GM18520 (cell line): ENCODE measurements around the gene CRACDL.

Experiments
- ATAC-seq: cut with Tn5 transposase; IDR thresholded peaks from one replicate; pipeline ENCODE4 v1.9.1; 2021; ENCODE audit not compliant: unreplicated experiment

Gene CRACDL

DNA sequence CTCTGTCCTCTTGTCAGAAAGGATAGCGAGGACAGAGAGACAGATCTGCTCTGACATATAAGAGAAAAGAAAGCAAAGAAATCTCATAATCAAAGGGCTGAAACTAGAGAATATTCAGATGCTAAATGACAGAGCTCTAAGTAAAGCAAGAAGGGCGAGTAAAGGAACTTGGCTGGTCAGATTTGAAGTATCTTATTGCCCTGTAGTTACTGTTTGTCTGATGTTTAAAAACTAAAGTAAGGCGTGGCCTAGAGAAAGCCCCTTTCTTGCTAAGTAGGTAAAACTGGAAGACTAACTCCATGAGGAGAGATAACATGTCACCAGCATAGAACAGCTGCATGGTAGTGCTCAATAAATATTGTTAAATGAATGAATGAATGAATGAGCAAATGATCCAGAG, 70.0 kb downstream of the CRACDL start:
- no peak for ATAC-seq

DNA sequence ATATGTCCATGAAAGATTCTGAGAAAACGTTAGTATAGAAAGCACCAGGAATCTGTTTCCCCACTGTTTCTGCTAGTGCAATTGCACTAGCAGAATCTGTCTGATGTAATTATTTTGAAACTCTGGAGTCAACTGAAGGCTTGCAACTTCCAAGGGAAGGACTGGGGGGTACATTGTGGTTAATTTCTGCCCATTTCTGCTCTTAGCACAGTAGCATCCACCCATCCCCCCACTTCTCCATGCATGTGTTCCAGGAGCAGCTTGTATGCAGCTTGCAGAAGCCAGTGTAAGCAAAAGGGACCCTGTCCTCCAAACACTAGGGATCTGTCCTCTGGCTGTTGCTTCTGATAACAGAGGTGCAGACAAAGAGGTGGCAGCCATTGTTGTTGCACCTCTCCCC, 74.4 kb downstream of the CRACDL start:
- no peak for ATAC-seq

DNA sequence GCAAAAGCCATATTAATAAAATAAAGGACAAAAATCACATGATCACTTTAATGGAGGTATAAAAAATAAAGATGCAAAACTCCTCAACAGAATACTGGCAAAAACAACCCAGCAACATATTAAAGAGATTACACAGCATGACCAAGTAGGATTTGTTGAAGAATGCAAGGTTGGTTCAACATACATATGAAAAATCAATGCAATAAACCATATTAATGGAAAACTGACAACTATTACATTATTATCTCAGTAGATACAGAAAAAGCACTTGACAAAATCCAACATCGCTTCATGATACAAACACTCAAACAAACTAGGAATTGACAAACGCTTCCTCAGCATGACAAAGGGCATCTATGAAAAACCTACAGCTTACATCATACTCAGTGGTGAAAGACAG, 76.7 kb downstream of the CRACDL start:
- ATAC-seq, result no peak

DNA sequence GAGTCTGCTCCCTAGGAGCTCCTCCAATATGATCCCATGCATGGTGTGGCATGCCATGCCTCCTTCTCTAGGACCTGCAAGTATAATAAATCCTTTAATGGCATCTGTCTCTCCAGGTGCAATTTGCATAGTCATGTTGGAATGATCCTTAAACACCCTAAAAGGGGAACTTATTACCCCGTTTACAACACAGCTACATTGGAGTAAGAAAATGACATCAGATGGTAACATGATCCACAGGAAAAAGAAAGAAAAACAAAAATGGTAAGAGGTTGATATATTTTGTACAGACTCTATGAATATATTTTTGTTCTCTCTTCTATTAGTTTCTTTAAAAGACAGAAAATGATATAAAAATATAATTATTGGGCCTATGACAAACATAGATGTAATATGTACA, 79.0 kb downstream of the CRACDL start:
- ATAC-seq, result no peak

DNA sequence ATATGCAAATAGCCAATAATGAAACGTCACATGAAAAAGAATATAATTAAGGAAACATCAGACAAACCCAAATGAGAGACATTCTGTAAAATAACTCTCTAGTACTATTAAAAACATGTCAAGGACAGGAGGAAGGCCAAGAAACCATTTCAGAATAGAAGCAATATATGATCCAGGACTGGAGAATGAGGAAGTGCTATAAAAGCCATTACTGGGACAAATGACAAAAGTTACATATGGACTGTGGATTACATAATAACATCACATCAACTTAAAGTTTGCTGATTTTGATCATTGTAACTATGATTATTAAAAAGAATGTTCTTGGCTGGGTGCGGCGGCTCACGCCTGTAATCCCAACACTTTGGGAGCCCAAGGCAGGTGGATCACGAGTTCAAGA, 81.3 kb downstream of the CRACDL start:
- ATAC-seq, result no peak

DNA sequence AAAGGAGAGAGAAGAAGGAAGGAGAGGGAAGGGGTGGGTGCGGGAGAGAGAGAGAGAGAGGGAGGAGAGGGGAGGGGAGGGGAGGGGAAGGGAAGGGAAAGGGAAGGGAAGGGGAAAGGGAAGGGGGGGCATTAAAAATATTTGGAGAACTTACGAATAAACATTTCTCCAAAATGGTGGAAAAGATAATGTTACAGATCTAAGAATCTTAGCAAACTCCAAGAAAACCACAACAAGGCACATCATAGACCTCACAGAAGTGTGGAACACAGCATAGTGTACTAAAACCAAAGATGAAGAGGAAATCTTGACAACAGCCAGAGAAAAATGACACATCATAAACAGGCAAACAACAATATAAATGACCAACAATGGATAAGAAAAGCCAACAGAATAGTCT, 83.1 kb downstream of the CRACDL start:
- no peak for ATAC-seq

GRCh38 chr2:98850074-98850473, 86.0 kb downstream of the CRACDL start:
- no peak for ATAC-seq

- no peak for ATAC-seq
Observed at GRCh38 chr2:98849113-98849512, 86.9 kb downstream of the CRACDL start.

- no peak for ATAC-seq
Observed at GRCh38 chr2:98847853-98848252, 88.2 kb downstream of the CRACDL start.

- no peak for ATAC-seq
Observed at GRCh38 chr2:98846041-98846440, 90.0 kb downstream of the CRACDL start.

DNA sequence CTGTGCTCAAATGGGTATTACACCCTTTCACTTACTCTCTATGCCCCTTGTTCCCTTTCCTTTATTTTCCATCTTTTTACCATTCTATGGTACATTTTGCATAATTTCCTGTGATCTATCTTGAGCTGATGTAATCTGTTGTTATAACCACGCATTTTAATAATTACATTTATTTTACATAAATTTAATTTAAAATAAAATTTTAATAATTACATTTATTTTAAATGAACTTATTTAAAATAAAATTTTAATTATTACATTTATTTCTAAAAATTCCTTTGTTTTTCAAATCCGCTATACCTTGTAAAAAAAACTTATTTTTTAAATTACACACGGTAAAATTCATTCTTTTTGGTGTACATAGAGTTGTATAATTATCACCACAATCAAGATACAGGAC, 93.9 kb downstream of the CRACDL start:
- no peak for ATAC-seq

DNA sequence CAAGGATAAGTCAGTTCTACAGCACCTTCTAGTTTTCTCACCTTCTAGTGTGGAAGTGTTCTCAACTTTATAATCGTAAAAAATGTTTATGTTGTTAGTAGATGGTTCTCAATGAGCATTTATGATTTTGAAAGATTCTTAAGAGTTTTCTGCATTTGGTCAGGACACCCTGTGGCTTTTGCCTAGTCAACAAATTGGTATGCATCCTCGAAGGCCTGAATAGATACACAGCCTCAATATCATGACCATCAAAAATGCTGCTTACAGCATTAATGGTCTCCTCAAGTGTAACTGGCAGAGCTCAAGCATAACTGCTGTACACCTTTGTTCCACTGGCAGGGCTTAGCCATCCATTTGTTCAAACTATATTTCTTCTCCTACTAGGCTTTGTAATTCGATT, 96.7 kb downstream of the CRACDL start:
- ATAC-seq, result no peak

- no peak for ATAC-seq
Observed at GRCh38 chr2:98835831-98836385, 100.1 kb downstream of the CRACDL start.

DNA sequence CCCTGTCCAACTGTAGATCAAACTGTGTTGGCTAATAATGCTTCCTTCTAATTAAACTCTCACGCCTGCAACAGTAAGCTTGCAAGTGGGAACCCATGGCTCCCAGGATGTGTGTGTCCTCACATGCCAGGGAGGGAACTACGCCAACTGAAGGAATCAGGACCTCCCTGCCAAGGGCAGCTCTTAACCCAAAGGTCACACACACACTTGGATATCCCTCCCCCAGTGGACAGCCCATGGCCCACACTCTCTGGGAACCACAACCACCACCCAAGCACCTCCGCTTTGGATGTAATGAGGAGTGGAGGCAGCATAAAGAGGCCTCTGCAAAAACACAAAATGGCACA, 102.1 kb downstream of the CRACDL start:
- no peak for ATAC-seq

DNA sequence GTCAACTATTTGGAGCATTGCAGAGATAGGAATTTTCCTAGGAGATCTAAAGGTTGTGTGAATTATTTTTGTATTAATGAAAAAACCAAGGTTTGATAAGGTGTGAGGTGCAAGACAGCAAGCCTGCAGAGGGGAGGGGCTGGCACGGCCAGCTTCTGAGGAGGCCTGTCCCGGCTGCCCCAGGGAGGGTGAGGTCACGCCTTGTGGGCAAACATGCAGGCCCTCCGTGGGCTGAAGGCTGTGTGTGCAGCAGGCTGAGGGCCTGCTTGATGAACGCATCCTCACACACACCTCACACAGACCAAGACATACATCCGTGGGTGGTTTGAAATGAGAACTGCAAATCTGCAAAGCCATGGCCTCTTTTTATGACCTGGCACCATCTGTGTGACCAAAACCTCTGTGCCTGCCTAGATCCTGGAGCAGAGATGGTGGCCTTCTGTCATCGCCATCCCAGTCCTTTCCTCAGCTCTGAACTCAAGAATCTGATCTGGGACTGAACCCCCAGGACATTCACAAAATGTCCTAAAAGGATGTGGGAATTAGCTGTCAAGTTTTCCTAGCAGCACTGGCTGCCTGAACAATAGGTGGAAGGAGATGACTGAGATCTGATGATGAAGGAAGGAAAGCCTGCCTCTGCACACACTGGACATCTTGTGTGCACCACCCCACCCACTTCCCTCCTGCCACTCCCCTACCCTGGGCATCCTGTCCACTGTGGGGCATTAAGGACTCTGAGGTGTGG, 102.7 kb downstream of the CRACDL start:
- no peak for ATAC-seq

GRCh38 chr2:98832172-98832571, 103.9 kb downstream of the CRACDL start:
- ATAC-seq, result no peak

DNA sequence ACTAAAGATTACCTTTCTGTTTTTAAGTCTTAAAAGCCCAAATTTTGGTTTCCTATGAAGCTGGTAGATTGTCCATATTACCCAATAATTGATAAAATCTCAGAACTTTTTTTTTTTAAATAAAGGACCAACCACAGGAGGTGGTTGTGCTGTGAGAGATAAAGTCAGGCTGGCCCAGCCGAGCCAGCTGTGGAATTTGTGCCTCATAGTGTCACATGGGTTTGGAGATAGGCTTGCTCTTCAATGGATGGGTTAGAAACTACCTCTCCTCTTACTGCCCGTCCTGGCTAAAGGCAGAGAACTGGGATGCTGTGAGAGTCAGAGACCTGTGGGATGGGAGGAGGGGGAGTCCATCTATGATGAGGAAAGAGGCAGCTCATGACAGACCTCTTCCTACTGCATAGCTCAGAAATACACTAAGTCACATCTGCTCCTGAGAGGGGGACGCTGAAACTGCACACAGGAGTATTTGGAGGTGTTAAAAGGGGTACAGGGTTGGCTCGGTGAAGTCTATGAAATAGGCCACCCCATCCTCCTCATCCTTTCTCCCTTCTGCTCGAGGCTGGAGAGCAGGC, 105.4 kb downstream of the CRACDL start:
- ATAC-seq, result no peak

DNA sequence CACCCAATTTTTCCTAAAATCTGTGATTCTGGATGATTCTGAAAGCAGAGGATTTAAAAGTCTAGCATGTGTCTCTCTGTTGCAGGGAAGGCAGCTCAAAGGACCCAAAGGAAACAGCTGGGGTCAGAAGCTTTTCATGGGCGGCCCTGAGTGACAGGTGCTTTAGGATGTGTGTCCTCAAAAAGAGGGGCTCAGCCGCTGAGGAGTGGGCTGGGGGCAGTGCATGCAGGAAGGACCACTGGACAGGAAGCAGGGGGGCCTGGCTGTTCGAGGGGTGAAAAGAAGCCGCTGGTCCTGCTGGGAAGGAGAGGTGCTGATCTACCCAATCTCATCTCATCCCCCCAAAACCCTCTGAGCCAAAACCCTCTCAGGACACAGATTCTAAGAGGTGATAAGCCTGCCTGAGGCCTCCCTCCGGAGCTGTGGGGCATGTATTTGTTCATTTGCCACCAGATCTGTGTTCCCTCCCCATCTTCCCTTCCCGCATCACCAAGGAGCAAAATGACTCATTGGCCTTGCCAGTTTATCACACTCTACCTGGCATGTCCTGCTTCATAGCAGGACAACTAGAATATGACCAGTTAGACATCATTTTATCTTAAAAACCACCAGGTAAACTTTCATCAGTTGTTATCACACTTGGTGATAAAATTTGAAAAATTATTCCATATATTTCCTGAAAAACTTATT, 106.3 kb downstream of the CRACDL start:
- no peak for ATAC-seq

DNA sequence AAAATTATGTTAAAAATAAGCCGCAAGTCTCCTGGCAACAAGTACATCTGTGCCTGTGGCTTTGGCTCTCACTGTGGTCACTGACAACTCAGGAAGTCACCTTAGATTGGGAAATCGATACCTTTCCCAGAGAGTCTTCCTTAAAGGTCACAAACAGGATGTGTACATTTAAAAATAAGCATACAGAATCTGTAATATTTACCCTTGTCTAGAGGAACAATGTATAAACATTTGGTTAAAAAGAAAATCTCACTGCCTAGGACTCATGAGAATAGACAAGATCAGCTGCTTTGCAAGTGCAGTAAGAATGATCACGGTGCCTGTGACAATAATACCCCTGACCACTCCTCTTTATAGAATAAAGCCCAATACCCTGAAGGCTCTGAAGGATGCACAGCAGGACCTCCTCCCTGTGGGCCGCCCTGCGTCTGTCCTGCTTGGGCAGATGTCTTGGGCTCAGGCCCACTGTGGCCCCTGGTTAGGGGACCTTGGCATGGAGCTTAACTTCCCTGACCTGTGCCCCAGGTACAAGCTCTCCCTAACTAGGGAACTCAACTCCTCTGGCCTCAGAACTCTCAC, 107.1 kb downstream of the CRACDL start:
- no peak for ATAC-seq

DNA sequence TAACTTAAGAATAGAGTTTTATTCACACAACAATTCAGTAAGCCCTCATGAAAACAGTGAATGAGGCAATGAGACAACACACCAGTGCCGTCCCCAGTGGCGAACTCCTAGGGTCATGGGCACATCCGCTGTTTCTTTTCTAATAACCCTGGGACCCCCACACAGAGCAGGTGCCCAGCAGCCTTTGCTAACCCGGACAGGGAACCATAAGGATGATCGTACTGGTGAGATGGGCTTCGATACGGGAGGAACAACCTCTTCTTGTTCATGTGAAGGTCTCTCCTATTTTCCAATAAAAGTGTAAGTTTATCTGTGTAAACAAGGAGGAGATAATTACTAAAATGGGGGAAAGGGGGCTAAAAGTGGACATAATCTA, 107.7 kb downstream of the CRACDL start:
- ATAC-seq, result no peak

GRCh38 chr2:98827625-98828368, 108.2 kb downstream of the CRACDL start:
- ATAC-seq, result no peak
